ENCODE measurements around the gene ARPP21.

ARPP21 gene

DNA sequence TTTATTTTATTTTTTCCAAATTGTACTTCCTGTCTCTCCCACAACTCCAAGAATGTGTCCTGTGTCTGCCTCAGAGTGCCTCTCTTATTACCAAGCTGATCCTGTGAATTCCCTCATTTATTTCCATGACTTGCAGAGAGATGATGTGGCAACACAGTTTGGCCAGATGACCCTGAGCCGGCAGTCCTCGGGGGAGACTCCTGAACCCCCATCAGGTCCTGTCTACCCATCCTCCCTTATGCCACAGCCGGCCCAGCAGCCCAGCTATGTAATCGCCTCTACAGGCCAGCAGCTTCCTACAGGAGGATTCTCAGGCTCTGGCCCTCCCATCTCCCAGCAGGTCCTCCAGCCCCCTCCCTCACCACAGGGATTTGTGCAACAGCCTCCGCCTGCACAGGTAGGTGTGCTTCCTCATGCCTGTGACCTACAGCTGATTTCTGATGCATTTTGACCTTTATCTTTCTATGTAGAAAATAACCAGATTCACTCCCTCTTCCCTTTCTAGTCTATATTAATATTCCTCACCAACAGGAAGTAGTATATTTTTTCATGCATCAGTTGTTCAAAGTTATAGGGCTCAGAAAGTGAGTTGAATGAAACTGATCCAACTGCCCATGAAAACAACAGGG lies 100.0 kb downstream of the ARPP21 start:
- no peak for DNase-seq

DNA sequence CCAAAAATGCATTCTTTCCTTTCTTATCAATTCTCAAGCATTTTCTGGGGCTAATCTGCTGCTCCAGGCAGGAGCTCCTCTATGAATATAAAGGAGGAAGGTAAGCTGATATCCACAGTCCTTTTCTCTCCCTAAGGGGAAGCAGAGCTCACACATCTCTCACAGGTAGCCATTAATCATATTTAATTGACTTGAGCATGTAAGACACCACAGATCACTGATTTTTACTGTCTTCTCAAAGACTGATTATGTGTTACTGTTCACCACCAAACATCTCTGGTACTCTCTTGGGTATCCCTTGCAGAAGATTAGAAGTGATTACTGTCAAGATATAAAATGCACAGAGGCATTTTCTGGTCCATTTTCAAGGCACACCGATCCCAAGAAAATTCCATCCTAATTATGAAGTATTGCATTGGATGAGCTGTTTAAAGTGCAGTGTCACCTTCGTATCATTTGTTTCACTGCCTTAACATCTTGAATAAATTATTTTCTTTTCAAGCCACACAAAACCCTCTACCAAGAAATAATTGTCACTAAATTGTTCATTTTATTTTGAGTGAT lies 100.7 kb downstream of the ARPP21 start:
- no peak for DNase-seq

DNA sequence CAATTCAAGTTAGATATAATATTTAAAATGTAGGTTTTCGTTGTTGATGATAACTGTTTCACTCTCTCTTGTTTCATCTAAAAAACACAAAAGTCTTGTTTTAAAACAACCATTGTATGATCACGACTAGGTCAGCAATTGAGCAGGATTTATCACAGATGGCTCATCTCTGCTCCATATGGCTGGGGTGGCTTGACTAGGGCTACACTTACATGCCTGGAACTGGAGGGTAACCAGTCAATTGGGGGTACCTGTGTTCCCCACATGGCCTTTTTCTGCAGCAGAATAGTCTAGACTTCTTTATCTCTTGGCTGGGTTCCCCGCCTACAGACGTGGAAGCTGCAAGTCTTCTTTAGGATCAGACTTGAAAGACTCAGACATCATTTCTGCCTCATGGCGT lies 103.9 kb downstream of the ARPP21 start:
- no peak for DNase-seq

- no peak for DNase-seq
These were observed 105.1 kb downstream of the ARPP21 start for GRCh38 chr3:35744419-35744818.

- DNase-seq, result no peak
These were observed 106.0 kb downstream of the ARPP21 start for GRCh38 chr3:35745351-35745750.

DNA sequence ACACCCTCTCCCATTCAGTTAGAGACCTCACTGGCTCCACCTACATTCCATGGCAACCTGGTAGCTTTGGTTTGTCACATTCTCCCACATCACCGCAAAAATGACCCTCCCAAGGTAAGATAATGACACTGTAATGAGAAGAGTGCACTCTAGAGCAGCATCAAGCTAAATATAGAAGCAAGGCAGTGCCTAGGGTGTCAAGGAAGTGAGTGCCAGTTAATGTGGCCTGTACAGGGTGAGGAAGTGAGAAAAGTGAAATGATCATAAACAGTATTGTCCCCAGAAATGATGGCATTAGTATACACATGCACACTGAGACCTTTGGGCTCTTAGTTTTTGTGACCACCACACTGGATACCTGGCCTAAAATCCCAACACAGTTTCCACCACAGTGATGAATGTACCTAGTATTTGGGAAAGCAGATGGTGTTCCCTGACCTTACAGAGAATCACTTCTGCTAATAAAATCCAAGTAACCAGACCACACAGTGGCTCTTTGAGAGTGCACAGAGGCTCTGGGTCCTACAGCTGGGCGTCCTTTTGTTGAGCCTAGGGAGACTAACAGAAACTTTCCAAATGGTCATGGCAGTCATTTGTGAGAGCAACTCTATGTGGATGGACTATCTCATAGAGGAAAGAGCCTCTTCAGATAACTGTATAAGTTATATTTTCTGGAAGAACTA lies 106.6 kb downstream of the ARPP21 start:
- DNase-seq, result no peak

DNA sequence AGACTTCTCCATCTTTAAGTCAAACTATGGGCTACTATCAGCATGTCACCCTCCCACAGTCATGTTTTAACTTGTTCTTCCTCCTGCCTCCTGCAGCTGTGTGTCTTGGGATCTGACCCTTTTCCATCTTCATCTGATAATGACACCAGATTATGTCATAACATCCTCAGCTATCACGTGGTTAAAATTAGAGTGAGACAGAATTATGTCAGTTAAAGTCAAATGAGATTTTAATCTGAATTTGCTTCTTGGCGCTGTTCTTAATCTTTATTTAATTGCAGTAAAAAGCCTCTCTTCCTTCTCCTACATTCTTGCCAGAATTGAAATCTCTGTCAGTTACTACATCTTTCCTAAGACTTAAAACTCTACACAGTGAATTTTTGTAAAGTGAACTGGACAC lies 107.2 kb downstream of the ARPP21 start:
- no peak for DNase-seq

- DNase-seq, result no peak
These were observed 108.8 kb downstream of the ARPP21 start for GRCh38 chr3:35748144-35748543.

- no peak for DNase-seq
These were observed 111.9 kb downstream of the ARPP21 start for GRCh38 chr3:35751207-35751606.

- DNase-seq, result no peak
These were observed 118.8 kb downstream of the ARPP21 start for GRCh38 chr3:35757991-35758757.

DNA sequence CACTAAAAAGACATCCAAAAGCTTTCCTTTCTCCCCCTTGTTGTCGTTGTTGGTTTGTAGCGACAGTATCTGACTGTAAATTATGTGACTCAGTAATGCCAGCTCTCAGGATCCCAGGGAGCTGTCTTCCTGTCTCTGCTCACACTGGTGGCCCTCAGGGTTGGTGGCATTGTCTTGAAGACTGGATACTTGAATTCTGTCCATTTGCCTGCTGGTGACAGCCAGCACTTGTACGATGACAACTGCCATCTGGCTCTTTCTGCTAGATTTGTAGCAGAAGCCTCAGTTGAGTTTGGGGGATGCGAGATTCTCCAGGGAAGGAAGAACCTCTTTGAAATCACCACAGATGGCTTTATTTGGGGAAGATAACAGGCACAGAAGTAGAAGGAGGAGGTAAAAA lies 120.8 kb downstream of the ARPP21 start:
- no peak for DNase-seq

DNA sequence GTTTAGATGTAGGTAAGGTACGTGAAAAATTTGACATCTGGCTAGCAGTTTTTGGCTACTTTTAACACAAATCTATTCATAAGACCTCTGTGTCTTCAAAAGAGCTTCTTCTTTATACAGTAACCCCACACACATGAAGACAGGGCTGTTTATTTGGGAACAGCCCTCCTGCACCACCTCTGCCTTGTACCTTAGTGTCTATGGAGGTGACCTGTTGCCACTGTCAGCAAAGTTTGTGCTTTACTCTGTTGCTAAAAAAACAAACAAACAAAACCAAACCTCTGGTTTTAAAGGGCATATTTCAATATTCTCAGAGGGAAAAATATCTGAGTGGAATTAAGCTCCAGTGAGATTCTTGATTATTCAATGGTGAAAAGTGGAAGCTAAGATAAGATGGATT lies 122.0 kb downstream of the ARPP21 start:
- no peak for DNase-seq

- DNase-seq, result no peak
These were observed 133.2 kb downstream of the ARPP21 start for GRCh38 chr3:35772381-35773015.

DNA sequence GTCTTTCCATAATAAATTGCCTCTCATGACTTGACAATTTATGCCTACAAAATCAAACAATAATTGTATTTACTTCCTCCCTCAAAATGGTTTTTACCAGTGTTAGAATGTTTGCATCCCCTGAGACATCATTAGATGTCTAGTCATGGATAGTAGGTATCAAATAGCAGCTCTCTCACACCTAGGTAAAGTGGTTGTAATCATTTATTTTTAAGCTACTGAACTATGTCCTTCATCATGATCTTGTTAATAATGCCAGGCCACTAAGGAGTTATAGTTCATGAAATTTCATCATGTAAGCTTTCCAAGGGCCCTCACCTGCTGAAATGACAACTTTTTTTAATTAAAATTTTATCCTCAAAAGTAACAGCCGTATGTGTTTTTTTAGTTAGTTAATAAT lies 134.1 kb downstream of the ARPP21 start:
- DNase-seq, result no peak

GRCh38 chr3:35776346-35776745 lies 137.0 kb downstream of the ARPP21 start:
- DNase-seq, result no peak

DNA sequence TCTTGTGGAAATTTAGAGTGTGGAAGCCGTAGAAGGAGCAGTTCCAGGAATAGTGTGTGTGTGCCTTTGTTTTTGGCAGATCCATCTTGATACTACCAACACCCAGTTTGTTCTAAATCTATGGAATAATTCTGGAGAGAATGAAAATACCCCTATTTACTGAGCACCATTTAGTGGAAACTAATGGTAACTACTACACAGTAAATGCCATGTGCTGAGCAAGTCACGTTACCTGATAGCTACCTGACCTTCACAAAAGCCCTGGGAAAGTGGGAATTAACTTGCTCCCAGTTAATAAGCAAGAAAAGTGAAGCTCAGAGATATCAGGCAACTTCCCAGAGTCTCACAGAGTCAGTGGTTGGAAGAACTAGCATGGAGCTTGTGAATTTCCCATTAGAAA lies 137.7 kb downstream of the ARPP21 start:
- no peak for DNase-seq

DNA sequence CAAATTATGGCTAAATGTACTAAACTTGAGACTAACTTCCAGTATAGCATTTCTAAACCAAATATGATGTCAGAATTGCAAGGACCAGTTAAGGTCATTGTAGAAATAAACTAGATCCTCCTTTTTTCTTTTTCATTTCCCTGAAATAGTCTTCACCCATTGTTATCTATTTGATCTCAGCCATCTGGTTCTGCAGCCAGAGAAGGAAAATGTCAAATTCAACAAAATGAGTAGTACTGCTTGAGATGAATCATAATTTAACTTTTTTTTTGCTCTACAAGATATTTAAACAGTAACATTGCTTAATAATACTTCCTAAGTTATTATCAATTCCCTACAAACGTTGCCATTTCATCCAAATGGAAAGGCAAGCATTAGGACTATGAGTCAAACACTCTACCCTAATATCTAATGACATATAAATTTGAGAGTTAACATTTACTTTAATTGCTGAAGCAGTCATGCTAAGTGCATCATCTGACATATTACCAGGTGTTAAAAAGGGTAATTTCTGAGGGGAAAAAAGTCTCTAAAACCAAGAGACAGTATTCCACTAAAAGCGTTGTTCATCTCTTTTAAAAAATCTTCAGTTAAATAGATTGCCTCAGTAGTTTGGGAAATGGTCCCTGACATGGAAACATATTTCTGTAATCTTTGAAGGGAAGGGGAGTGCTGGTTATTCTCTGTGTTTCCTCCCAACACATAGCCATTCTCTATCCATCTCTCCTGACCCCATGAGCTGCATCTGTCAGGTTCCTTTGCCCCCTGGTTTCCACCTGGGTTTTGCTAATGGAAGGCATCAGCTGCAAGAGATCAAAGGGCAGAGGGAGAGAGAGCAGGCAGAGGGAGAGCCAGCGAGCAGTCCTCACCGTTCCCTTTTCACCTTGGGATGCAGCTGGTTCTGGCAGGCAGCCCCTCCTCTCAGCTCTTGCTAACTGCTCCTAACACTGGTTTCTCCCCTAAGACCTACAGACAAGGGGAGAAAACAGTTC lies 138.5 kb downstream of the ARPP21 start:
- DNase-seq, result no peak

DNA sequence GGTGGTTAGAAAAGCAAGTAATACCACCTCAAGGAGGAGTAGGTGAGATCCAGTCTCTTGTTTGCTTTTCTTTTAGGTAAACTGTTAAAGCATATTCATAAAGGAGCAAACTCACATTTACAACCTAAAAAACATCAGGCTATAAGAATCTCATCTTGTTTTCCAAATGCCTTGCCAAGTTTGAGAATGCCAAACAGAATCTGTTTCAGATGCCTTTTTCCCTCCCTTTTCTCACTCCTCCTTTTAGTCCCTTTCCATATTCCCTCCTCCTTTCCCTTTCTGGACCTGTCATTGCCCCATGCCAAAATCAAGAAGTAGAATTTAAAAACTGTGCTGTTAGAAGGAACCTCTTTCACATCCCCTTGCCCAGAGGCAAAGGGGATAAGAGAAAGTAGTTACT lies 140.3 kb downstream of the ARPP21 start:
- DNase-seq, result no peak

DNA sequence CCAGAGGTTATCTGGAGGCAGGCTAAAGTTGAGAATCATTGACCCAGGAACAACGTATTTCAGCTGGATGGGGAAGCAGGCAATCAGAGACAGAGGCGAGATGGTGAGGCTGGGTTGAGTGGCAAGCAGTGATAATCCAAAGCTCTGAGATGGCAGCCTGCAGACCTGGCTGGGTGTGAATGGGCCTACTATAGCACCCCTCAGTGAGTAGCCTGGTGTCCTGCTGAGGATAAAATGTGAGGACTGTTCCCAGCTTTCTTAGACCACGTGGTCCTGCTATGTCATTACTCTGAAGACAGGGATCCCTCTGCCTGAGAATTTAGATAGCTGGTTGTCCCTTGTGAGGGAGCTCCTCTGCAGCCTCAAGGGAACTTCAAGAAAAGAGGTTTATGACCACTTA lies 141.5 kb downstream of the ARPP21 start:
- no peak for DNase-seq

- DNase-seq, result no peak
These were observed 142.2 kb downstream of the ARPP21 start for GRCh38 chr3:35781558-35781957.

DNA sequence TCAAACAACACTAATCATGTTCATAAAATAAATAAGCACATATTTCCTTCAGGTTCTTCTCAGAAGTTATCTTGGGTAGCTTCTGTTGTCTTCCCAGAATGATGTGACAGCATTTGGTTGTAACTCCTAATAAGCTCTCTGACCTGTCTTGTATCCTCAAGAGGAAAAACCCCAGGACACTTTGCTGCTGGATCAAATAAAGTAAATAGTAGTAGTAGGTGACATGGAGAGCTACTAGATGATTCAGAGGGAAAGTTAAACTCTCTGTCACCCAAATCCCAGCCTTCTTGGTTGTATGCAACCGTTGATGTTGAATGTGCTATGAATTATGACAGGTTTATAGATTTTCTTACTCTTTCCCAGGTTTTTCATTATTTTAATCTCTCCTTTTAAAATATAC lies 143.0 kb downstream of the ARPP21 start:
- no peak for DNase-seq

DNA sequence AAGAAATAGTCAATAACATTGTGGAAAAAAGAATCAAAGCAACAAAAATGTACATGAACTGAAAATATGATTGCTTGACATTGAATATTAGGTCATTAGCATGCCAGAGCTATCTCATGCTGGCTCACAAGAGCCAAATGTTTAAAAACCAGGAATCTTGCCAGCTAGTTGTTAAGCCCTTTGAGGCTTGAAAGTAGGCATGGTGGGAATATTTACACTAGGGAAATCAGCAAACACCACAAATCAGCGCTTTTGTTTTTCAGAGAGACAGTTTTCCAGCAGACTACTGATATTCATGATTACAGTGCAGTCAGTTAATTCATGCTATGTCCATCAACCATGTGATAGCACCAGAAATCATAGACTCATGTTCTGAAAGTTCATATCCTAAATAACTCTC lies 144.8 kb downstream of the ARPP21 start:
- DNase-seq, result no peak

Data from fibroblast of upper back skin (primary cell).